ENCODE results near the gene NBEA. TPM values are rescaled to one million over a fixed set of nuclear protein-coding genes. Genes with fewer than 3 reads are reported as not detected.

NBEA gene
- total RNA-seq, 2 donors from 2014 or later = 15.2 to 15.9 TPM

- no peaks in the 10 kb centered on the region for H3K9me3 ChIP-seq (ENCODE audit: control insufficient read depth, low read length)
- no peak overlapping the region for H3K27ac Mint-ChIP-seq
- 100% methylated on average over 1 of the region's 1 CpG; no CpG with 5 or more reads in 1 of the 2 experiments for WGBS, 2 experiments (ENCODE audit: insufficient coverage in 1 of 2, insufficient read length in 1 of 2)
Measured at GRCh38 chr13:35455022-35455421, 513.0 kb downstream of the NBEA start.

GRCh38 chr13:35457258-35457657 is 515.2 kb downstream of the NBEA start:
- Mint-ChIP-seq H3K4me1 (no peaks in the 10 kb centered on the region), H3K27me3 (ENCODE audit: insufficient read depth) (no peaks in the 10 kb centered on the region), H3K27ac (no peak overlapping the region), H3K9me3 (no peaks in the 10 kb centered on the region), H3K4me3 (no peak overlapping the region), H3K36me3 (ENCODE audit: low read depth) (no peaks in the 10 kb centered on the region)
- H3K4me3 ChIP-seq (ENCODE audit: low read length) = no peak overlapping the region
- no peaks in the 10 kb centered on the region for H3K36me3 ChIP-seq (ENCODE audit: control insufficient read depth, insufficient read depth, low read length)
- H3K4me1 ChIP-seq (ENCODE audit: control insufficient read depth, insufficient read depth, low read length) = no peaks in the 10 kb centered on the region
- H3K27ac ChIP-seq (ENCODE audit: low read depth, low read length) = no peak overlapping the region
- H3K9me3 ChIP-seq (ENCODE audit: control insufficient read depth, low read length) = no peaks in the 10 kb centered on the region
- TF ChIP-seq CTCF (conservative IDR thresholded peaks at IDR 0.05) = no peak
- 98 to 100% methylated on average over 3 of the region's 3 CpGs for WGBS, 2 experiments (ENCODE audit: insufficient coverage in 1 of 2, insufficient read length in 1 of 2)
- H3K9ac ChIP-seq (ENCODE audit: extremely low read depth, low read length, poor library complexity, severe bottlenecking) = no peak overlapping the region
- no peaks in the 10 kb centered on the region for H3K27me3 ChIP-seq (ENCODE audit: control insufficient read depth, insufficient read depth, low read length, poor library complexity, severe bottlenecking)
- no peak for DNase-seq

More at GRCh38 chr13:35455022-35455421, 513.0 kb downstream of the NBEA start:
- H3K36me3 ChIP-seq (ENCODE audit: control insufficient read depth, insufficient read depth, low read length) = no peaks in the 10 kb centered on the region
- H3K27me3 ChIP-seq (ENCODE audit: control insufficient read depth, insufficient read depth, low read length, poor library complexity, severe bottlenecking) = no peaks in the 10 kb centered on the region
- no peak overlapping the region for H3K4me3 ChIP-seq (ENCODE audit: low read length)
- H3K27ac ChIP-seq (ENCODE audit: low read depth, low read length) = no peak overlapping the region
- TF ChIP-seq CTCF (conservative IDR thresholded peaks at IDR 0.05) = no peak
- Mint-ChIP-seq H3K9me3 (no peaks in the 10 kb centered on the region), H3K4me1 (no peaks in the 10 kb centered on the region), H3K27me3 (ENCODE audit: insufficient read depth) (no peaks in the 10 kb centered on the region), H3K4me3 (no peak overlapping the region), H3K36me3 (ENCODE audit: low read depth) (no peaks in the 10 kb centered on the region)
- H3K9ac ChIP-seq (ENCODE audit: extremely low read depth, low read length, poor library complexity, severe bottlenecking) = no peak overlapping the region
- no peaks in the 10 kb centered on the region for H3K4me1 ChIP-seq (ENCODE audit: control insufficient read depth, insufficient read depth, low read length)
- DNase-seq = no peak

GRCh38 chr13:35460061-35460460 is 518.0 kb downstream of the NBEA start:
- H3K4me3 Mint-ChIP-seq = no peak overlapping the region
- Histone ChIP-seq H3K36me3 (ENCODE audit: control insufficient read depth, insufficient read depth, low read length) (no peaks in the 10 kb centered on the region), H3K4me1 (ENCODE audit: control insufficient read depth, insufficient read depth, low read length) (no peaks in the 10 kb centered on the region), H3K27ac (ENCODE audit: low read depth, low read length) (no peak overlapping the region), H3K27me3 (ENCODE audit: control insufficient read depth, insufficient read depth, low read length, poor library complexity, severe bottlenecking) (no peaks in the 10 kb centered on the region), H3K9ac (ENCODE audit: extremely low read depth, low read length, poor library complexity, severe bottlenecking) (no peak overlapping the region), H3K9me3 (ENCODE audit: control insufficient read depth, low read length) (no peaks in the 10 kb centered on the region), H3K4me3 (ENCODE audit: low read length) (no peak overlapping the region)
- no peak overlapping the region for H3K27ac Mint-ChIP-seq
- no peaks in the 10 kb centered on the region for H3K4me1 Mint-ChIP-seq
- H3K27me3 Mint-ChIP-seq (ENCODE audit: insufficient read depth) = no peaks in the 10 kb centered on the region
- DNase-seq = no peak
- TF ChIP-seq CTCF (conservative IDR thresholded peaks at IDR 0.05) = no peak
- H3K36me3 Mint-ChIP-seq (ENCODE audit: low read depth) = no peaks in the 10 kb centered on the region
- 100% methylated on average over 1 of the region's 2 CpGs for WGBS, 2 experiments (ENCODE audit: insufficient coverage in 1 of 2, insufficient read length in 1 of 2)
- H3K9me3 Mint-ChIP-seq = no peaks in the 10 kb centered on the region
